HG03066 (cell line): ENCODE data around the gene SLC50A1.

Source experiments
- ATAC-seq: cut with Tn5 transposase; IDR thresholded peaks from one replicate; pipeline ENCODE4 v1.9.1; 2021; ENCODE audit warnings: low read depth; ENCODE audit not compliant: unreplicated experiment

SLC50A1 gene

DNA sequence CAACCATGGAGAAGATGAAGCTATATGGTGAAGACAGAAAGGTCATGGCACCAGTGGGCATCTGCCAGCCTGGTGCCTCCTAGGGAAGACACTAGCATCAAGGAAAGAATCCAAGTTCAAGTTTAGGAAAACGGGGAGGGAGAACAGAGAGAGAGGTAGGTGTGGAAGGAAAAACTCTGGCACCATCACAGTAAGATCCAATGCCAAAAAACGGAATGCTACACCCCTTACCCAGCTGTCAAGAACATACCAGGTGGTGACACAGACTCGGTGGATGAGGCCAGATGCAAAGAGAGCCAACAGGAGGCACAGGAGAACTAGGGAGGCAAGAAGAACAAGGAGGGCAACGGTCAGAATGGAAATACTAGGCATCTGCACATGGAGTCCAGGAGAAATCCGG, 33.9 kb downstream of the SLC50A1 start:
- no peak for ATAC-seq

DNA sequence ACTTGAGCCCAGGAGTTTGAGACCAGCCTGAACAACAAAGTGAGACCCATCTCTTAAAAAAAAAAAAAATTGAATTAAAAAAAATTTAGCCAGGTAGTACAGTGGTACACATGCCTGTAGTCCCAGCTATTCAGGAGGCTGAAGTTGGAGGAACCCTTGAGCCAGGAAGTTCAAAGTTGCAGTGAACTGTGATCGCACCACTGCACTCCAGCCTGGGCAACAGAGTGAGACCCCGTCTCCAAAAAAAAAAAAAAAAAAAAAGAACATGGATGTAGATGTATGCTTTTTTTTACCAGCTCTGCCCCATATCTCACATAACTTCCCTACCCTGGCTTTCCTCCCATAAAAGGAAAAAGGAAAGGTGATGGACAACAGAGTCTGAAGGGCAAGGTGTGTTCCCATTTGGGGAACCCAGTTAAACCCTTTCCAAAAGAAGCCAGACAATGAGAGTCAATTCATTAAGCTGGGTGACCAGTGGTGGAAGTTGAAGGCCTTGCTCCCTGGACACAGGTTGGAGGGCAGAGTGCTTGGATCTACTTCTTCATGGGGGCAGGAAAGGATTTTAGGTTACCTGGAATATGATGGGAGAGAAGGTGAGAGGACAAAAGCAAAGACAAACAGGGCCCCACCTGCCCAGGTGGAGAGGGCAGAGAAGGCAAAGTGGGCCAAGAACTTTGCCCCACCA, 34.6 kb downstream of the SLC50A1 start:
- ATAC-seq: no peak

DNA sequence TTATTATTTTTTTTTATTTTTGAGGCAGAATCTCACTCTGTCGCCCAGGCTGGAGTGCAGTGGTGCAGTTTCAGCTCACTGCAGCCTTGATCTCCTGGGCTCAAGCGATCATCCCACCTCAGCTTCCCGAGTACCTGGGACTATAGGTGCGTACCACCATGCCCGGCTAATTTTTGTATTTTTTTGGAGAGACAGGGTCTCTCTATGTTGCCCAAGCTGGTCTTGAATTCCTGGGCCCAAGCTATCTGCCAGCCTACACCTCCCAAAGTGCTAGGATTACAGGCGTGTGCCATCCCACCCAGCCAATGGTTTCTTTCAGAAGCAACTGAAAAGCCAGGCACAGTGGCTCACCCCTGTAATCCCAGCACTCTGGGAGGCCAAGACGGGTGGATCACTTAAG, 35.2 kb downstream of the SLC50A1 start:
- no peak for ATAC-seq

DNA sequence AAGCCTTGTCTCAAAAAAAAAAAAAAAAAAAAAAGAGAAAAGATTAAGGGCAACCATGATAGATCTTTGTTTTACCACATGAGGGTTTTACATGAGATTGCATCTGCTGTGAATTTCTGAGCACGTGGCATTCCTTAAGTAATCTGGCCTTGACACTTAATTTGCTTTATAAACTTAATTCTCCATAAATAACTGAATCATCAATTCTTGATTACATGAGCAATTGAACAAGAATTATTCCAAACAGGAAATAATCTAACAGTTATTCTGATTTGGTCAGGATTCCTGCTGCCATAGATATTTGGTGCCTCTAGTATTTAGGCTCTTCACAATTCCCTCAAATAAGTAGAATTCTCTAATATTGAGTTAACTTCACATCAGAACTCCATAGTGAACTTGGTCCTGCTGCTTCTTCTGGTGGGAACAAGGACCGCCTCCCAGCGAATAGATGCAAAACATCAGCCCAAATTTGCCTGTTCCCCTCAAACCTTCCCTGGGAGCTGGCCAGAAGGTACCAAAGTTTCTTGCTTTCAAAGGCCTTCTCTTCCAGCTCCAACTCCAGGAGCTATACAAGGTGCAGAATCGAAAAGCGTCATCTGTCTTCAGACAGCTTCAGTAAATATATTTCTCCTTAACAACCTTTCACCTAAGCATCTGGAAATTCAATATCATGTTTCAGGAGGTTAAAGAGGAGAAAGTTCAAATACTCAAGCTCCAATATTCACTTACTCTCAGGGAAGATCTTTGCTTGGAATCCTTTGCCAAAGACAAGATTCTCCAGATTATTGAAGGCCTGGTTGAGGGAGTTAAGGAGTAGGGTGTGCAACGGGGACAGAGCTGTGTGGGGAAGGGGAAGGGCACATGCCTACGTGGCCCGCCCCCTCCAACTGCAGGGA, 36.4 kb downstream of the SLC50A1 start:
- no peak for ATAC-seq

DNA sequence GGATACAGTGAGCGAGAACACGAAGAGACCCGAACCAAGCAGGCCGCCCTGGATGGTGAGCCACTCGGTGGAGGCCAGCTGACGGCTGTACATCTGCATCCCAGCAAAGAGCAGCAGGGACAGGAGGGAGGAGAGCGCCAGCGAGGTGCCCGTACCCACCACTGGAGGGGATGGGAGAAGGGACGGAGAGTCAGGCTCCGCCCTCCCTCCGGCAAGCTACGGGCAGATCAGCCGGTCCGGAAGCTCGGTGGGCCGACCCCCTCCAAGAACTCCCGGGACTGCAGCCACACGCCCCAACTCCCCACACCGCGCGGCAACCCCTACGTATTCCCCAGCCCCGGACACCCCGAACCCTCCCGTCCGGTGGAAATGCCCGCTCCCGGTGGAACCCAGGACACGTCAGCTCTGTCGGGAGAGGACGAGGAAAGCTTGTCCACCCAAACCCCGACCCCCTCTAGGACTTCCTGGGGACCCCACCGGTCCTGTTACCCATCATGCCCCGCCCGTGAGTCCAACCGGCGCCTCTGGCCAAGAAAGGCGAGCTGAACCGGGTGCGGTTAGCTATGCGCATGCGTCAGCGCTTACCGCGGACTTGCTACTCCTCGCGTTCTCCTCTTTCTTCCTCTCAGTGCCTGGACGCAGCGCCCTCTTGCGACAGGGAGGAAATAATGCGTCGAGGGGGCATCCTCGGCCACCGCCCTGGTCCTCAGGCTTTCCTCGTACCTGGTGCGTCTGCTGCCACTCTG, 37.3 kb downstream of the SLC50A1 start, which contains the start of gene KRTCAP2:
TSS of gene KRTCAP2 (minus strand) at position 573 of the 746 bp plus-strand sequence. CDS start at position 493, 80 bp downstream.
- ATAC-seq: peak; percentile 67

DNA sequence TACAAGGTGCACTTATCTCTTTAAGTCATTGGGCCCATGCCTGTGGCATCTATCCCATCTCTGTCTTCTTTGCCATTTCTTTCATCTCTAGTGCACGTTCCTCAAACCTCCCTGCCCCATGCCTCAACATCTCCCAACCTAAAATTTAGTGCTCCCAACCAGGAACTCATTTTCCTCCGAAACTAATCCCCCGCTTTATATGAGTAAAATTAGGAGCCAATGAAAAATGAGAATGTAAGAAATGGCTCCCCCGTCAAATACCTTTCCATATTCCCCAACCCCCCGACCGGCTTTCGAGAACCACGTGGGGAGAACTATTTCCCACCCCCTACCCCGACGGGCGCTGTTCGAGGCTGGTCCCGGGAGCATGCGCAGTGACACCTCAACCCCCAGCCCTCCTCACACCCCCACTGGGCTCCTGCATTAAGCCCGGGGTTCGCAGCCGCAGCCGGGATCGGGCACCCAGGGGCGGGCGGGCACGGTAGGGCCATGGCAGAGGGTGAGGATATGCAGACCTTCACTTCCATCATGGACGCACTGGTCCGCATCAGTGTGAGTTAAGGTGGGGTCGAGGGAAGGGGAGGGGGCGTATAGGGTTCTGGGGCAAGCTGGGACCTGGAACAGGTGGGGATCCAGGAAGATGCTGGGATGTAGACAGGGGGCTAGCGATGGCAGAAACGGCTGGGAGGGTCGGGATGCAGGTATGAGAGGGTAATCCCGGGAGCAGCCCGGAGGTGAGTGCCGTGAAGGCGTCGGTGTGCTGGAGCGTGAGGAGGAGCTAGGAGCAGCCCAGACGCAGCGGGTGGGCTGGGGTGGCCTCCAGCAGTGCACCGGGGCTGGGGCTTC, 38.0 kb downstream of the SLC50A1 start, which contains the start of gene TRIM46:
TSS of gene TRIM46 (plus strand) at position 372 of the 846 bp plus-strand sequence. CDS start at position 490, 118 bp downstream.
- ATAC-seq: no peak

DNA sequence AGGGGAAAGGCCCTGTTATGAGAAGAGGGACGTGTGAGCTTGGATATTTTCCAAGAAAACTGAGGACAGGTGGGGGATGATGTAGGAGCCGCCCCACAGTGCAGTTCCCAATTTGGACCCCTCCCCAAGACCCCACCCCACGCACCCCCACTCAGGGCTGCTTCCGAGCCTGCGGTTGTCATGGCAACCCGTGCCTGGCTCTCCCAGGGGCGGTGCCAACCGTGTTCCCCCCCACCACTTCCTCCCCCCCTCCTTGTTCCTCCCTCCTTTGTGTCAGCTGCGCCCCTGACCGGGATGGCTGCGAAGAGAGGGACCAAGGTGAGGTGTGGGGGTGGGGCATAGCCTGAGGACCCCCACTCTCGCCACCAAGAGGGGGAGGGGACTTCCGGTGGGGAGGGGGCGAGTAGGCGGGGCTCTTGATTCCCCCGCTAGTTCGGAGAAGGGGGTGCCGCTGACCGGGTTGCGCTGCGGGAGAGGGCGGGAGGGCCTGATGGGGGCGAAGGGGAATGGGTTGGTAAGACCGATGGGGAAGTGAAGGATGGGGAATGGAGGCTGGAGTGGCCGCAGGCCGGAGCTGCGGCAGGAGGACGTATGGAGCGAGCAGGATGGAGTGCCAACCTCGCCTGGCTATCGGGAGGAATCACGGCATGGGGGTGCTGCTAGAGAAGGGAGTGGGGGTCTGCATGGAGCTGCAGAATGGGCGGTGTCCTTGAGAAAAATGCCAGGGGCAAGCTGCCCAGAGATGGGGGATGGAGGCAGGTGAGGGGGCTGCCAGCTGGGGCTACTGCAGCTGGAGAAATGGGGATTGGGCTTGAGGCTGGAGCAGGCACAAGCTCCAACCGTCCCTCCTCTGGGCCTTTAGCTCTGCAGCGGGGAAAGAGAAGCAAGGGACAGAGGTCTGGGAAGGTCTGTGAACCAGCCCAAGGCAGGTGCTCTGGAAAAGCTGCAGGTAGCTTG, 39.0 kb downstream of the SLC50A1 start:
- no peak for ATAC-seq

DNA sequence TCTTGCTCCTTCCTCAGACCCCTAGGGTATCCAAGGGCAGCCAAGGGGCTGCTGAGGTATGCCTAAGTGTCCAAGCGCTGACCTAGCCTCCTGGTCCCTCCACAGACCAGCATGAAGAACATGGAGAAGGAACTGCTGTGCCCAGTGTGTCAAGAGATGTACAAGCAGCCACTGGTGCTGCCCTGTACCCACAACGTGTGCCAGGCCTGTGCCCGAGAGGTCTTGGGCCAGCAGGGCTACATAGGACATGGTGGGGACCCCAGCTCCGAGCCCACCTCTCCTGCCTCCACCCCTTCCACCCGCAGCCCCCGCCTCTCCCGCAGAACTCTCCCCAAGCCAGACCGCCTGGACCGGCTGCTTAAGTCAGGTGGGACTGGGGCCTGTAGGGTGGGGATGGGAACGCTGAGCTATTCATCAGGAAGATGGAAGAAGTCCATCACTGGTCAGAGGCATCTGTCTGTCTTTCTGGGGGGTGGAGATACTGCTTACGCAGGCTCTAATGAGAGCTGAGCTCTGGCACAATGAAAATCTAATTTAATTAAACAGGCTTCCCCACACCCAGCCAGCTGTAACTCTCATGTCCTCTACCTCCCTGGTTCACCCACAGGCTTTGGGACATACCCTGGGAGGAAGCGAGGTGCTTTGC, 39.8 kb downstream of the SLC50A1 start:
- no peak for ATAC-seq

DNA sequence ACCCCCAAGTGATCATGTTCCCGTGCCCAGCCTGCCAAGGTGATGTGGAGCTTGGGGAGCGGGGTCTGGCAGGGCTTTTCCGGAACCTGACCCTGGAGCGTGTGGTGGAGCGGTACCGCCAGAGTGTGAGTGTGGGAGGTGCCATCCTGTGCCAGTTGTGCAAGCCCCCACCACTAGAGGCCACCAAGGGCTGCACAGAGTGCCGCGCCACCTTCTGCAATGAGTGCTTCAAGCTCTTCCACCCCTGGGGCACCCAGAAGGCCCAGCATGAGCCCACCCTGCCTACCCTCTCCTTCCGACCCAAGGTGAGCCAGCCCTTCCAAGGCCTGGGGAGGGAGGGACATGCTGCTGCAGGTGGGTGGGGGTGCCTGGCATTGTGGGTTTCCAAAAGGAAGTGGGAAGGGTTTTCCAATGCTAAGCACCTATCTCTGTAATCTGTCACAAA, 40.3 kb downstream of the SLC50A1 start:
- no peak for ATAC-seq

DNA sequence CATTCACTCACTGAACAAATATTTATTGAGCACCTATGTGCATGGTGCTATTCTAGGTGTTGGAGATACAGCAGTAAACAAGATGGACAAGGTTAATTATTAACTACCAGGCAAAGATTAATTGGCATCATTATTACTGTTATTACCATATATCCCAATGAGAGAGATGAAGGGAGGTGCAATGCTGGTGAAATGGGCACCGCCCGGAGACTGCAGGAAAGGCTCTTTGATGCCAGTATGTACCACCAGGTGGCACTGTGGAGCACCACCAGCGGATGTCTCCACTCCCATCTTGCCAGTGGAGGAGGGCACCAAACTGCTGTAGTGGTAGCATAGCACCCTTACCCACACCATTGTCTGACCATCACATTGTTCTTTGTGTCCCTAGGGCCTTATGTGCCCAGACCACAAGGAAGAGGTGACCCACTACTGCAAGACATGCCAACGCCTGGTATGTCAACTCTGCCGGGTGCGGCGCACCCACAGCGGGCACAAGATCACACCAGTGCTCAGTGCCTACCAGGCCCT, 41.0 kb downstream of the SLC50A1 start:
- no peak for ATAC-seq

DNA sequence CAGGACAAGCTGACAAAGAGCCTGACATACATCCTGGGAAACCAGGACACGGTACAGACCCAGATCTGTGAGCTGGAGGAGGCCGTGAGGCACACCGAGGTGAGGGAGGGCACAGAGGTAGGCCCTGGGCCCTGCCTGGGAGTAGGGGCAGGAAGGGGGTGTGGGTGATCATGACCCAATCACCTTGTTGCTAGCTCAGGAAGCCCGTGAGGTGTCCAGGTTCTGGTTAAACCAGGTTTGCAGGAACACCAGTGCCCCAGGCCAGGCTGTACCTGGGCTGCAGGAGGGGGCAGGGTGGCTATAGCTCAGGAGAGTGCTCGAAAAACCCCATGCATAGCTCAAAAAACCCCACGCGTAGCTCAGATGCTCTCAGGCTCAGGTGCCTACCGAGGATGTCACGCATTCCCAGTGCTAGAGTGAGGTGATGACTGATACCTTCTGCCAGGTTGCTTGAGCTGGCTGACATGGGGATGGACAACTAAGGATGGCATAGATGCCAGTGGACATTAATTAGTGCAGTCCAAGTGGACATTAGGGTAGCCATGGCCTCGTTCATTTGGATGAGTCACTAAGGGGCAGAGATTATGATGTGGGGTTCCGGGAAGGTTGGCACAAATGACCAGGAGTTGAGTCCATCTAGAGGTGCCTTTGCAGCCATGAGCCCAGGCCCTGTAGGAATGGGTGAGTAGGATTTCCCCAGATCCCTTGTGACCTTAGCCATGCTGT, 41.7 kb downstream of the SLC50A1 start:
- no peak for ATAC-seq

DNA sequence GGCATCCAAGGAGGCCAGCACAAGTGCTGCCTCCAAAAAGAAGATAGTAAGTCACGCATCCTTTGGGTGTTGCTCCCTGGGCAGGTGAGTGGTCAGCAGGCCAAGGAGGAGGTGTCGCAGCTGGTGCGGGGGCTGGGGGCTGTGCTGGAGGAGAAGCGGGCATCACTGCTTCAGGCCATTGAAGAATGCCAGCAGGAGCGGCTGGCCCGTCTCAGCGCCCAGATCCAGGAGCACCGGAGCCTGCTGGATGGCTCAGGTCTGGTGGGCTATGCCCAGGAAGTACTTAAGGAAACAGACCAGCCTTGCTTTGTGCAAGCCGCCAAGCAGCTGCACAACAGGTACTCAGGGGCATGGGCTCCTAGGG, 42.2 kb downstream of the SLC50A1 start:
- ATAC-seq: no peak

DNA sequence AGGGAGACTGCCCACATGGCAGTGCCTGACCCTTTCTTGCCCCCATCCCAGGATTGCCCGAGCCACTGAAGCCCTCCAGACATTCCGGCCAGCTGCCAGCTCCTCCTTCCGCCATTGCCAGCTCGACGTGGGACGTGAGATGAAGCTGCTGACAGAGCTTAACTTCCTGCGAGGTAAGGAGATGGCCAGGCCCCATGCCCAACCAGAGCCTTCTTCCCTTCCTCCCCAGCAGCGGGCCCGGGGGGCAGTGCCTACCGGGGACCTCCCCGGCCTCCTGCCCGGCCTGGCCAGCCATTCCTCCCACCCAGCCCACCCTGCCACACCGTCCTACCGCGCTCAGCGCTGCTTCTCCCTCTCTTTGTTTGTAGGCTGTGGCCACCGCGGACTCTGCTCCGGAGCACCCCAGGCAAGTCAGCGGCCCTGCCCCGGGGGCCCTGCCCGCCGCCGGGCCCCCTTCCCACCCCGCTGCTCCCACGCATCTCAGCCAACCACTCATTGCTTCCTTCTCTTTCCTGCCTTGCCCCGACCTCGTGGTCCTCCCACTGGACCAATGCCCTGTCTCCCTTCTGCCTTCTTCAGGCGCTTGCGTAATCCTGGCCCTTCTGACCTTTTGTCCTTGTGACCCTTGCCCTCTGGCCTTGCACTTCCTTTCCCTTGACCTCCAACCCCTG, 42.9 kb downstream of the SLC50A1 start:
- no peak for ATAC-seq

DNA sequence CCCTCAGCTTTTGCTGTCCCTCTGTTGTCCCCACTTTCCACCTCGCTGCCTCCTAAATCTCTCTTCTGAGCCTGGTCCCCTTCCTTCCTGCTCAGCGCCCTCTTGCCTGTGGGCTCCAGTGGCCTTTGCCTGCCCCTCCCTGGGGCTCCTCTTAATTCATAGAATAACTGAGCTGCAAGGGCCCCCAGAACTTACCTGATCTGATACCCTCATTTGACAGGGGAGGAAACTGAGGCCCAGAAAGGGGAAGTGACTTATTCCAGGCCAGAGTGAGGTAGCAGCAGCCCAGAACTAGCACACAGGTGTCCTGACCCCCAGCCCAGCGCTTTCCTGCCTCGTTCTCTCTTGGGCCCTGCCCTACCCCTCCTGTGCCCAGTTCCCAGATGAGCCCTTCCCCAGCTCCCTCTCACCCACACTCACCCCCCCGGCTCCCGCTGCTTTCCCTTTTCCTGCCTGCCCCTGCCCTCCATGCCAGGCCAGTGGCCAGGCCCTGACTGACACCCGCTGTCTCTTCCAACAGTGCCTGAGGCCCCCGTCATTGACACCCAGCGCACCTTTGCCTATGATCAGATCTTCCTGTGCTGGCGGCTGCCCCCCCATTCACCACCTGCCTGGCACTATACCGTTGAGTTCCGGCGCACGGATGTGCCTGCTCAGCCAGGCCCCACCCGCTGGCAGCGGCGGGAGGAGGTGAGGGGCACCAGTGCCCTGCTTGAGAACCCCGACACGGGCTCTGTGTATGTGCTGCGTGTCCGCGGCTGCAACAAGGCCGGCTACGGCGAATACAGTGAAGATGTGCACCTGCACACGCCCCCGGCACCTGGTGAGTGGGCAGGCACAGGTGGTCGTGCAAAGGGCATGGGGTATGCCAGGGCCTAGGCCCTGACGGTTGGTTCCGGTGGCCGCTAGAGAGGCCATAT, 43.7 kb downstream of the SLC50A1 start:
- ATAC-seq: no peak

DNA sequence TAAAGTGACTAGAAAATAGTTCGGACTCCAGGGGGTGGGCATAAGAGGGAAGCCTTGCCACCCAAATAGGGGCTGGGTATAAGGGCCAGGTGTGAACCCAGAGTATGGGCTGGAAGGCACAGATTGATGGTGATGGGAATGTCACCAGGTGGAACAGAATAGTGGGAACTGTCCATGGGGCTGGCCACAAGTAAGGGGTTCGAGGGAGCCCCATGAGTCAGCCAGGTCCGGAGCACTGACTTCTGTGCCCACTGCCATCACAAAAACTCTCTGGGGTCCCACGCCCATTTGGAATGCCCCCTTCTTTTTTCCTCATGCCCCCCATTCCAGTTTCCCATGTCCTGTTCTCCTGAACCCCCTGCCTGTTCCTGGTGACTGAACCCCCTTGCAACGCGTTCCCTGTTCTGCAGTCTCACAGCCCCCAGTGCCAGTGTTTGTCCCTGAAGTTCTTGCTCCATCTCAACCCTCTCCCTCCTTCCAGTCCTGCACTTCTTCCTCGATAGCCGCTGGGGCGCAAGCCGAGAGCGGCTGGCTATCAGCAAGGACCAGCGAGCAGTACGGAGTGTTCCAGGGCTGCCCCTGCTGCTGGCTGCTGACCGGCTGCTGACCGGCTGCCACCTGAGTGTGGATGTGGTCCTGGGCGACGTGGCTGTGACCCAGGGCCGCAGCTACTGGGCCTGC, 45.9 kb downstream of the SLC50A1 start:
- no peak for ATAC-seq
